Measurements from ENCODE around the gene TM9SF4. TPM values are rescaled to one million over a fixed set of nuclear protein-coding genes. Genes with fewer than 3 reads are reported as not detected.
"Not testable (repeated sequence)": the region's sequence is repeated elsewhere in the genome, so short reads cannot be mapped to it uniquely, and the experiment has no call there.

TM9SF4 gene
- total RNA-seq, 1 donor from 2014 or later: 46.0 TPM

DNA sequence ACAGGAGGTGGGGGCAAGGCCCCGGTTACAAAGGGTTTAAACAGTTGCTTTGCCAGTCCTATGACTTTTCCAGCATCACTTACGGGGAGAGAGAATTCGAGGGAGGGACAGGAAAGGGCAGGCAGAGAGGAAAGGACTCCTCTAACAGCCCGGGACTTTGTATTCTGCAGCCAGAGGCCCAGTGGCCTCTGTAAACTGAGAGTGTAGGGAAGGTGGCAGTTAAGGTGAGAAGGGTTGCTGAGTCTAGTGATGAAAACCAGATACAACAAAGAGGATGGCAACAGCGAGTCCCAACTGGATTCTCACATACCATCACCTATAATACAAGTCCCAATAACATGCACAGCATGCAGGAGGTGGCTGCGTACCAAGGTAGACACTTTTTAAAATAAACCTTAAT is 84.5 kb downstream of the TM9SF4 start:
- peaks cover 10% of the 10 kb centered on the region for H3K27me3 Mint-ChIP-seq (ENCODE audit: unreplicated experiment)
- H3K4me1 Mint-ChIP-seq (ENCODE audit: unreplicated experiment): peaks cover 12% of the 10 kb centered on the region
- TF ChIP-seq CTCF (IDR thresholded peaks at IDR 0.05; ENCODE audit: unreplicated experiment): no peak
- no peaks in the 10 kb centered on the region for H3K9me3 Mint-ChIP-seq (ENCODE audit: unreplicated experiment)
- peaks cover 37% of the 10 kb centered on the region for H3K36me3 Mint-ChIP-seq (ENCODE audit: low read depth, unreplicated experiment)
- peak overlapping the region; percentile 31 for H3K4me3 Mint-ChIP-seq (ENCODE audit: unreplicated experiment)
- DNase-seq (ENCODE audit: low spot score): no peak
- H3K27ac Mint-ChIP-seq (ENCODE audit: unreplicated experiment): no peak overlapping the region

DNA sequence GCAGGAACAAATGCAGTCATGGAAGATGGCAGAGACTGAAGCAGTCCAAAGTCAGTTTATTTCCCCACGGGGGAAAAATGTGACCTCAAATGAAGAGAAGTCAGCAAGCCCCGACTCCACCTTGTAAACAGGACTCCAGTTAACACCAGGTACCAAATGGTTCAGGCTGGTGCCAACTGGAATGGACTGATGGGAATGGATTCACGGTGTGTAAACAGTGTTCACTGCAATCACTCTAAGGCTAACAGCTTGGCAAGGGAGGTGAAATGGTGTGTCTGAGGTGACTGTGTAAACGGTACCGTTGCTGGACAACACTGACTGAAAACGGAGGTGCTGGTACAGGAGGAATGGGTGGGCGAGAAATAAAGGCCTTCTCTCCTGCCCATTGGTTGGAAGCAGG is 86.1 kb downstream of the TM9SF4 start:
- peaks cover 6% of the 10 kb centered on the region for H3K4me1 Mint-ChIP-seq (ENCODE audit: unreplicated experiment)
- H3K9me3 Mint-ChIP-seq (ENCODE audit: unreplicated experiment): no peaks in the 10 kb centered on the region
- no peak for DNase-seq (ENCODE audit: low spot score)
- no peak overlapping the region for H3K27ac Mint-ChIP-seq (ENCODE audit: unreplicated experiment)
- H3K27me3 Mint-ChIP-seq (ENCODE audit: unreplicated experiment): peaks cover 8% of the 10 kb centered on the region
- H3K36me3 Mint-ChIP-seq (ENCODE audit: low read depth, unreplicated experiment): peaks cover 37% of the 10 kb centered on the region
- H3K4me3 Mint-ChIP-seq (ENCODE audit: unreplicated experiment): no peak overlapping the region
- TF ChIP-seq CTCF (IDR thresholded peaks at IDR 0.05; ENCODE audit: unreplicated experiment): no peak

- not testable (repeated sequence) for H3K9me3 Mint-ChIP-seq (ENCODE audit: unreplicated experiment); H3K4me1 Mint-ChIP-seq (ENCODE audit: unreplicated experiment); H3K27me3 Mint-ChIP-seq (ENCODE audit: unreplicated experiment); DNase-seq (ENCODE audit: low spot score); H3K27ac Mint-ChIP-seq (ENCODE audit: unreplicated experiment); H3K4me3 Mint-ChIP-seq (ENCODE audit: unreplicated experiment)
- H3K36me3 Mint-ChIP-seq (ENCODE audit: low read depth, unreplicated experiment): peaks cover 36% of the 10 kb centered on the region
Measured at GRCh38 chr20:32196613-32197012, 87.1 kb downstream of the TM9SF4 start.

GRCh38 chr20:32197136-32197535 is 87.6 kb downstream of the TM9SF4 start:
- H3K4me1 Mint-ChIP-seq (ENCODE audit: unreplicated experiment); H3K27ac Mint-ChIP-seq (ENCODE audit: unreplicated experiment); DNase-seq (ENCODE audit: low spot score); H3K4me3 Mint-ChIP-seq (ENCODE audit: unreplicated experiment); H3K27me3 Mint-ChIP-seq (ENCODE audit: unreplicated experiment); H3K9me3 Mint-ChIP-seq (ENCODE audit: unreplicated experiment): not testable (repeated sequence)
- H3K36me3 Mint-ChIP-seq (ENCODE audit: low read depth, unreplicated experiment): peaks cover 40% of the 10 kb centered on the region

DNA sequence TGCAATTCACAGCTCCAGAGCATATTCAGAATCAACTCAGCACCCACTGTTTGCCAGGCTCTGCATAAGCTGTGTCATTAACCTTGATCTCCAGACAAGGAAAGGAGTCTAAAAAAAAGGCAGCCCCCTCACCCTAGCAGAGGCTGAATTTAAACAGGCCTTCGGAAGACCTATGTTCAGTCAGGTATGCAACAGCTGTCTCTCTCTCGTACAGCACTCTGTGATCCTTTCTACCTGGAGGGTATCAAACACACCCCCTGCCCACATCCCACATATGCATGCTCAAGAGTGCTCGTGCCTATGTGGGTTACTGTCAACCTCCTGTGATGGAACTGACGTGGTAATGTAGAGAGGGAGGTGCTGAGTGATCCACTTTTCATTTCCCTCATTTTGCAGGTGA is 89.5 kb downstream of the TM9SF4 start:
- no peak overlapping the region for H3K27ac Mint-ChIP-seq (ENCODE audit: unreplicated experiment)
- H3K9me3 Mint-ChIP-seq (ENCODE audit: unreplicated experiment): no peaks in the 10 kb centered on the region
- DNase-seq (ENCODE audit: low spot score): no peak
- H3K4me3 Mint-ChIP-seq (ENCODE audit: unreplicated experiment): no peak overlapping the region
- peaks cover 8% of the 10 kb centered on the region for H3K27me3 Mint-ChIP-seq (ENCODE audit: unreplicated experiment)
- H3K4me1 Mint-ChIP-seq (ENCODE audit: unreplicated experiment): peaks cover 18% of the 10 kb centered on the region
- peaks cover 36% of the 10 kb centered on the region for H3K36me3 Mint-ChIP-seq (ENCODE audit: low read depth, unreplicated experiment)
- no peak for TF ChIP-seq CTCF (IDR thresholded peaks at IDR 0.05; ENCODE audit: unreplicated experiment)

DNA sequence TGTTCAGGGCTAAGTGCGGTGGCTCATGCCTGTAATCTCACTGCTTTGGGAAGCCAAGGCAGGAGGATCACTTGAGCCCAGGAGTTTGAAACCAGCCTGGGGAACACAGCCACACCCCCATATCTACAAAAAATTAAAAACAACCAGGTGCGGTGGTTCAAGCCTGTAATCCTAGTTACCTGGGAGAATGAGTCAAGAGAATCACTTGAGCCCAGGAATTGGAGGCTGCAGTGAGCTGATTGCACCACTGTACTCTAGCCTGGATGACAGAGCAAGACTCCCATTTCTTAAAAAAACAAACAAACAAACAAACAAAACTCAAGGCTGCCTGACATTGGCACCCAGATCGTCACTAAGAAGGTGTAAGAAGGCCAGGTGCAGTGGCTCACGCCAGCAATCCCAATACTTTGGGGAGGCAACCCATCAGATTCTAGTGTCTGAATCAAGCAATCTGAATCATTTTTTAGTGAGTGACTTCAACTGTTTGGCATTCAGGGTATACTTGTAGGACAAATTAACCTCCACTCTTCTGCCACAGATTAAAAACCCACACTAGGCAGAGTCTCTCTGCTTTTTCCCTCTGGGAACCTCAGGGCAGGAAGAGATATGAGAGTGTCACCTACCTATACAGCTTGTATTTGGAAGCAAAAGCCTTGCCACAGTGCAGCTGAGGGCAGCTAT is 91.9 kb downstream of the TM9SF4 start:
- Mint-ChIP-seq H3K36me3 (ENCODE audit: low read depth, unreplicated experiment) (peaks cover 17% of the 10 kb centered on the region), H3K27me3 (ENCODE audit: unreplicated experiment) (peaks cover 6% of the 10 kb centered on the region), H3K9me3 (ENCODE audit: unreplicated experiment) (no peaks in the 10 kb centered on the region), H3K4me3 (ENCODE audit: unreplicated experiment) (no peak overlapping the region), H3K4me1 (ENCODE audit: unreplicated experiment) (peaks cover 39% of the 10 kb centered on the region), H3K27ac (ENCODE audit: unreplicated experiment) (no peak overlapping the region)
- no peak for TF ChIP-seq CTCF (IDR thresholded peaks at IDR 0.05; ENCODE audit: unreplicated experiment)
- no peak for DNase-seq (ENCODE audit: low spot score)
